Activated CD8-positive, alpha-beta T cell treated with anti-CD3 and anti-CD28 coated beads, Interleukin-2, amount 10 ng/mL, durations not matched to agents 7 days and 5 days (primary cell): Measurements from ENCODE around the gene CPSF4. TPM values are rescaled to one million over a fixed set of nuclear protein-coding genes. Genes with fewer than 3 reads are reported as not detected.
"Not testable (repeated sequence)": the region's sequence is repeated elsewhere in the genome, so short reads cannot be mapped to it uniquely, and the experiment has no call there.

Source experiments
- ATAC-seq: fragments of 150-1000 bp; cut with Tn5 transposase; one replicate; pipeline ENCODE4 v1.10.0; 2021; ENCODE audit warnings: moderate library complexity
- CTCF ChIA-PET: fragments of 350-600 bp; sonication (Branson Sonifier 250); formaldehyde crosslinking; loops from one replicate; lab custom pipeline; 2021; ENCODE audit warnings: antibody characterized with exemption; lab: Charles Lee
- POLR2A ChIA-PET: fragments of 350-600 bp; sonication (Branson Sonifier 250); formaldehyde crosslinking; loops from one replicate; lab custom pipeline; 2021; ENCODE audit warnings: antibody characterized with exemption; lab: Charles Lee
- DNase-seq: peaks from one replicate; pipeline ENCODE4 v3.0.0-alpha.2; 2020
- H3K27ac Mint-ChIP-seq: one replicate; pipeline ENCODE4 v1.8.0; 2021; ENCODE audit warnings: mild to moderate bottlenecking, mixed read lengths
- H3K27me3 Mint-ChIP-seq: one replicate; pipeline ENCODE4 v1.8.0; 2021; ENCODE audit warnings: low read depth, mixed read lengths
- H3K36me3 Mint-ChIP-seq: one replicate; pipeline ENCODE4 v1.8.0; 2021; ENCODE audit warnings: low read depth, mixed read lengths
- H3K4me1 Mint-ChIP-seq: one replicate; pipeline ENCODE4 v1.8.0; 2021; ENCODE audit warnings: low read depth, mixed read lengths
- H3K4me3 Mint-ChIP-seq: one replicate; pipeline ENCODE4 v1.8.0; 2021; ENCODE audit warnings: mild to moderate bottlenecking, mixed read lengths
- H3K9me3 Mint-ChIP-seq: one replicate; pipeline ENCODE4 v1.8.0; 2022; ENCODE audit warnings: mixed read lengths; ENCODE audit not compliant: insufficient read depth
- total RNA-seq, 2 experiments: library from RNA; stranded (reverse); gene quantifications; one replicate each; pipeline ENCODE4 v1.2.3, GENCODE V29; 2021

The CPSF4 gene
- total RNA-seq, 2 experiments from 2014 or later: 64.0 to 65.8 TPM

- Mint-ChIP-seq H3K27ac (peak overlapping the region; percentile 99), H3K4me1 (peaks cover 24% of the 10 kb centered on the region), H3K27me3 (no peaks in the 10 kb centered on the region), H3K4me3 (peak overlapping the region; percentile 93), H3K36me3 (peaks cover 70% of the 10 kb centered on the region), H3K9me3 (peaks cover 10% of the 10 kb centered on the region)
- POLR2A ChIA-PET: interaction anchor here (1.1 to 3.9 kb wide), 2 partner anchors 27 to 59 kb away, joined by 4 to 57 read pairs; partner anchors contain the start of gene ZNF655
- DNase-seq: no peak
- ATAC-seq: no peak
- CTCF ChIA-PET: no interaction called here
Measured at GRCh38 chr7:99498546-99498944, 59.8 kb downstream of the CPSF4 start.

DNA sequence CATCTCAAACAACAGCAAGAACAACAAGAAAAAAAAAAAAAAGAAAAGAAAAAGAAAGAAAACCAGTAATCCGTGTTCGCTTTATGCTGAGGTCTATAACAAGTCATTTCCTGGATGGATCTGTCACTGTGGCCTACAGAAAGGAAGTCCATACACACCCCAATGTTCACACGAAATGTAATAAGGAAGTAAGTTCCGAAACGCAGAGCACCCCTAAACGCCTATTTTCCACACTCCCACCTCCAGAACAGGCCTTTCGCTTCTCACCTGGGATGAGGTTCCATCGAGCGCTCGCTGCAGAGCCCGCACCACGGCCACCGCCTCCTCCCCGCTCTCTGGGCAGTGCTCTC, 60.6 kb downstream of the CPSF4 start:
- Mint-ChIP-seq H3K27me3 (no peaks in the 10 kb centered on the region), H3K4me3 (peak overlapping the region; percentile 93), H3K36me3 (peaks cover 62% of the 10 kb centered on the region), H3K9me3 (peaks cover 2% of the 10 kb centered on the region), H3K27ac (peak overlapping the region; percentile 99), H3K4me1 (peaks cover 24% of the 10 kb centered on the region)
- DNase-seq (no peak), ATAC-seq (peak; percentile 39)
- ChIA-PET CTCF (interaction anchor here (0.9 to 1.8 kb wide), 4 partner anchors 26 to 117 kb away, joined by 4 to 7 read pairs (median 4); partner anchors contain the start of genes CPSF4, PTCD1, ZNF655 and ZSCAN25), POLR2A (interaction anchor here (0.6 to 3.9 kb wide), 14 partner anchors 9 to 627 kb away, joined by 3 to 57 read pairs (median 7); partner anchors contain the start of genes BUD31, FAM200A, PDAP1 and TRIM4)

GRCh38 chr7:99499721-99500636, 61.2 kb downstream of the CPSF4 start, which contains the start of gene ZNF394:
Gene ZNF394 (minus strand): TSS chr7:99500281. CDS start chr7:99500093, 188 bp downstream.
- peak within 1 kb of the TSS; percentile 99 for H3K27ac Mint-ChIP-seq
- H3K9me3 Mint-ChIP-seq: no peaks in the 10 kb centered on the region
- H3K4me1 Mint-ChIP-seq: peaks cover 24% of the 10 kb centered on the region
- ATAC-seq: peak; percentile 44
- DNase-seq: peak; percentile 95
- H3K4me3 Mint-ChIP-seq: peak within 1 kb of the TSS; percentile 93
- ChIA-PET POLR2A (interaction anchor here (0.6 to 3.9 kb wide), 19 partner anchors 9 to 626 kb away, joined by 3 to 57 read pairs (median 4); partner anchors contain the start of genes BUD31, FAM200A, PDAP1 and TRIM4), CTCF (interaction anchor here (0.9 to 1.8 kb wide), 4 partner anchors 27 to 116 kb away, joined by 4 to 7 read pairs (median 4); partner anchors contain the start of genes CPSF4, PTCD1, ZNF655 and ZSCAN25)
- H3K27me3 Mint-ChIP-seq: no peaks in the 10 kb centered on the region
- peaks cover 55% of the 10 kb centered on the region for H3K36me3 Mint-ChIP-seq

GRCh38 chr7:99500637-99501009, 61.9 kb downstream of the CPSF4 start:
- peaks cover 27% of the 10 kb centered on the region for H3K4me1 Mint-ChIP-seq
- H3K9me3 Mint-ChIP-seq: no peaks in the 10 kb centered on the region
- peak overlapping the region; percentile 93 for H3K4me3 Mint-ChIP-seq
- peak overlapping the region; percentile 99 for H3K27ac Mint-ChIP-seq
- no peak for DNase-seq
- ChIA-PET CTCF (interaction anchor here (1.3 to 1.8 kb wide), 3 partner anchors 27 to 116 kb away, joined by 4 to 7 read pairs (median 4); partner anchors contain the start of genes ZNF655 and ZSCAN25), POLR2A (interaction anchor here (0.7 to 3.9 kb wide), 14 partner anchors 10 to 515 kb away, joined by 3 to 57 read pairs (median 7); partner anchors contain the start of genes BUD31, FAM200A, PDAP1 and ZKSCAN1)
- no peak for ATAC-seq
- peaks cover 52% of the 10 kb centered on the region for H3K36me3 Mint-ChIP-seq
- H3K27me3 Mint-ChIP-seq: no peaks in the 10 kb centered on the region

DNA sequence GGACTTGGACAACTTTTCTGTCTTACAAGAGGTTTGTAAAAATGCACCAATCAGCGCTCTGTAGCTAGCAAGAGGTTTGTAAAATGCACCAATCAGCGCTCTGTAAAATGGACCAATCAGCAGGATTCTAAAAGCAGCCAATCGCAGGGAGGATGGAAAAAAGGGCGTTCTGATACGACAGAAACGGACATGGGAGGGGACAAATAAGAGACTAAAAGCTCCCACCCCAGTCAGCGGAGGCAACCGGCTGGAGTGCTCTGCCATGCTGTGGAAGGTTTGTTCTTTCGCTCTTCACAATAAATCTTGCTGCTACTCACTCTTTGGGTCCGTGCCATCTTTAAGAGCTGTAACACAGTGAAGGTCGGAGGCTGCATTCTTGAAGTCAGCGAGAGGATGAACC, 62.5 kb downstream of the CPSF4 start:
- Mint-ChIP-seq H3K27ac (peak overlapping the region; percentile 99), H3K36me3 (peaks cover 53% of the 10 kb centered on the region), H3K4me3 (peak overlapping the region; percentile 93), H3K4me1 (peaks cover 32% of the 10 kb centered on the region)
- POLR2A ChIA-PET: interaction anchor here (1.6 to 3.9 kb wide), 4 partner anchors 57 to 514 kb away, joined by 6 to 57 read pairs (median 8); partner anchors contain the start of genes BUD31, PDAP1, ZKSCAN1 and ZNF655
- not testable (repeated sequence) for ATAC-seq, H3K27me3 Mint-ChIP-seq, DNase-seq, H3K9me3 Mint-ChIP-seq
- CTCF ChIA-PET: interaction anchor here (1.2 to 1.8 kb wide), 2 partner anchors 25 to 115 kb away, joined by 3 to 7 read pairs; partner anchors contain the start of gene ZSCAN25

DNA sequence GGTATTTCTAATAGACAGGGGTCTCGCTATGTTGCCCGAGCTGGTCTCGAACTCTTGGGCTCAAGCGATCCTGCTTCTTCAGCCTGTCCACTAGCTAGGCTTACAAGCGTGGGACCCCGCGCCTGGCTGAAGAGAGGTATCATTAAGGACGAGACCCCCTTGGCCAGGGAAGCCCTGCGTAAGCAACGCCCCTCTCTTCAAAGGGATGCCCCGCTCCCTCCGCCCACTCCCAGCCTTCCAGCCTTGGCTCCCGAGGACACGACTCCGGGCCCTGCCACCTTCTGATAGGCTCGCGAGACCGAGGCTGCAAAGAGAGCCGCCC, 65.5 kb downstream of the CPSF4 start:
- Mint-ChIP-seq H3K9me3 (no peaks in the 10 kb centered on the region), H3K27ac (peak overlapping the region; percentile 95), H3K36me3 (peaks cover 39% of the 10 kb centered on the region), H3K4me1 (peaks cover 30% of the 10 kb centered on the region), H3K4me3 (peak overlapping the region; percentile 85), H3K27me3 (no peaks in the 10 kb centered on the region)
- DNase-seq (no peak), ATAC-seq (no peak)
- ChIA-PET CTCF (interaction anchor here (1.0 to 1.4 kb wide), 3 partner anchors 10 to 626 kb away, joined by 3 to 6 read pairs (median 3); partner anchors contain the start of gene TRRAP), POLR2A (interaction anchor here (0.6 to 2.5 kb wide), 9 partner anchors 9 to 120 kb away, joined by 3 to 23 read pairs (median 4); partner anchors contain the start of genes ZNF655 and ZSCAN25)

DNA sequence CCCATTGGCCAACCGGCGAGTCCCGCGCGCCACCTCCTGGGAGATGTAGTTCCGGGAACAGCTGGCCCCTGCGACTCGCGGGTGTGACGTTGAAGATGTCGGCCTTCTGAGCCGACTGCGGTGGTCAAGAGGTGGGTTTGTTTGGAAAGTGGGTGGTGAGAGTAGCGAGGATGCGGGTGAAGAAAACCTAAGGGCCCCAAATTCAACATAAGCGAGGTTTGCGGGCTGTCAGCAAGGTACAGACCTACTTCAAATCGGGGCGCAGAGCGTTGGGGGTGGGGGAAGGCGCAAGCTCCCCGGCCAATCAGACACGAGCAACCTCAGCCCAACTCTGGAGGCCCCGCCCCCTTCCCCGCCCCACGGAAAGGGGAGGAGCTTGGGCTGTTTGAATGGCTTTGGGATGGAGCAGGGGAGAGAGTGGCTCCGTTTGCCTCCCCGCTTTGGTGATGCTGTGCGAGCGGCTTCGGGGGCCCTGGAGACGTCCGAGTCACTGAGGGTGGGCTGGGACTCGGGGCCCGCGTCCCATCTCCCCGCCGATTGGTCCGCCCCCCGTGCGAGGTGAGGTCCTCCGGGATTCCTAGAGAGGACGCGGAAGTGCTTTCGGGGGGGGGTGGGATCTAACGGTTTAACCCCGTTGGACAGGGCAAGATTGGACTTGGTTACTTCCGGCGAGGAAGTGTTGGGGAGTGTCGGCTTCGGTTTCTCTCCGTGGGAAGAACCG, 66.0 kb downstream of the CPSF4 start, which contains the start of gene ZKSCAN5:
ZKSCAN5 (plus strand) TSS at position 60 of the 721 bp plus-strand sequence. CDS start 1,383 bp downstream, outside the sequence.
- Mint-ChIP-seq H3K9me3 (no peaks in the 10 kb centered on the region), H3K27ac (peak within 1 kb of the TSS; percentile 95), H3K4me1 (peaks cover 32% of the 10 kb centered on the region), H3K36me3 (peaks cover 36% of the 10 kb centered on the region), H3K4me3 (peak within 1 kb of the TSS; percentile 85), H3K27me3 (no peaks in the 10 kb centered on the region)
- peak; percentile 84 for ATAC-seq
- DNase-seq: peak; percentile 98
- CTCF ChIA-PET: interaction anchor here (0.7 to 1.4 kb wide), 5 partner anchors 9 to 626 kb away, joined by 3 to 6 read pairs (median 4); partner anchors contain the start of gene TRRAP
- POLR2A ChIA-PET: interaction anchor here (0.6 to 2.5 kb wide), 14 partner anchors 8 to 924 kb away, joined by 3 to 23 read pairs (median 4); partner anchors contain the start of genes ATP5MF, ZCWPW1, ZNF655 and ZSCAN25

- ATAC-seq: no peak
- no peaks in the 10 kb centered on the region for H3K9me3 Mint-ChIP-seq
- peaks cover 32% of the 10 kb centered on the region for H3K4me1 Mint-ChIP-seq
Measured at GRCh38 chr7:99505324-99505662, 66.5 kb downstream of the CPSF4 start.

More at GRCh38 chr7:99505324-99505662, 66.5 kb downstream of the CPSF4 start:
- peak overlapping the region; percentile 95 for H3K27ac Mint-ChIP-seq
- ChIA-PET CTCF (interaction anchor here (0.7 to 1.4 kb wide), 3 partner anchors 9 to 75 kb away, joined by 4 to 6 read pairs (median 4); no protein-coding TSS in a partner anchor), POLR2A (interaction anchor here (0.6 to 2.5 kb wide), 10 partner anchors 8 to 924 kb away, joined by 3 to 23 read pairs (median 4); partner anchors contain the start of genes ATP5MF, ZCWPW1, ZNF655 and ZSCAN25)
- H3K4me3 Mint-ChIP-seq: peak overlapping the region; percentile 85
- H3K36me3 Mint-ChIP-seq: peaks cover 31% of the 10 kb centered on the region
- no peak for DNase-seq
- H3K27me3 Mint-ChIP-seq: no peaks in the 10 kb centered on the region
